ENCODE data around the gene DOK5.

DOK5 gene

GRCh38 chr20:54469293-54469692 lies 6.1 kb upstream of the DOK5 start:
- DNase-seq (ENCODE audit: low read depth), result no peak
- no peak for TF ChIP-seq CTCF (conservative IDR thresholded peaks at IDR 0.05; ENCODE audit: low read depth, low read length)
- no peak overlapping the region for H3K4me3 ChIP-seq (ENCODE audit: low read depth, low read length)

DNA sequence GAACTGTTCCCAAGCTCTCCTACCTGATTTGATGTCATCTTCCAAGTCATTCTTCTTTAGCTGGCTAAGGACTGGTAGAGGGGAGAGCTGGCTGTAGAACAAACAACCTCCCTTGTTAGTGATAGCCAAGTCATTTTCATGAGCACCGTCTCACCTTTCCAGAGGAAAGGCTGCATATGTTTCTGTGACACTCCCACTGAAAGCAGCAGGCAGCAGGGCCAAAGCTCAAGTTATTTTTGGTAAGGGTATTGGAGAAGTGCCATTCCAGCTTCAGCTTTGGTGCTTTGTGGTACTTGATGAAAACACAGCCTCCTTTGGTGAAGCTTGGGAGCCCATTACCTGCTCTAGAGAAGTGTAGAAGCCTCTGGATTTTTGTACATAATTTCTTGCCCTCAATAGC lies 5.4 kb upstream of the DOK5 start:
- TF ChIP-seq CTCF (conservative IDR thresholded peaks at IDR 0.05; ENCODE audit: low read depth, low read length), result no peak
- H3K4me3 ChIP-seq (ENCODE audit: low read depth, low read length), result no peak overlapping the region
- DNase-seq (ENCODE audit: low read depth), result no peak

GRCh38 chr20:54470697-54471096 lies 4.7 kb upstream of the DOK5 start:
- no peak for TF ChIP-seq CTCF (conservative IDR thresholded peaks at IDR 0.05; ENCODE audit: low read depth, low read length)
- no peak for DNase-seq (ENCODE audit: low read depth)
- H3K4me3 ChIP-seq (ENCODE audit: low read depth, low read length), result no peak overlapping the region

DNA sequence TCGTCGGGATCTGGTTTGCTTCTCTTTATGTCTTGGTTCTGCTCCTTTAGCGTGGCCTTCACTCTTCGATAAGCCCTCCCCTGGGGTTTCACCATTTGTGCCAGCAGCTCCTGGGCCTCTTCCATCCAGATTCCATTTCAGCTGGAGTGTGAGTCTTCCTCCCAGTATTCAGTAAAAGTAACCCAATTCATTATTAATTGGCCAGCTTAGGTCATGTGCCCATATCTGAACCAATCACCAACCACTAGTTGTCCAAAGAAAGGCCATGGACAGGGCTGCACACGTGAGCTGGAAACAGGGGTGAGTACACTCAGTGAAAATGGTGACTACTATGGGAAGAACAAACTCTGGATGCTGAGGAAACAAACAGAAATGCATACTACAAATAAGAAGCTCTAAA lies 2.8 kb upstream of the DOK5 start:
- DNase-seq (ENCODE audit: low read depth), result no peak
- no peak overlapping the region for H3K4me3 ChIP-seq (ENCODE audit: low read depth, low read length)
- no peak for TF ChIP-seq CTCF (conservative IDR thresholded peaks at IDR 0.05; ENCODE audit: low read depth, low read length)

DNA sequence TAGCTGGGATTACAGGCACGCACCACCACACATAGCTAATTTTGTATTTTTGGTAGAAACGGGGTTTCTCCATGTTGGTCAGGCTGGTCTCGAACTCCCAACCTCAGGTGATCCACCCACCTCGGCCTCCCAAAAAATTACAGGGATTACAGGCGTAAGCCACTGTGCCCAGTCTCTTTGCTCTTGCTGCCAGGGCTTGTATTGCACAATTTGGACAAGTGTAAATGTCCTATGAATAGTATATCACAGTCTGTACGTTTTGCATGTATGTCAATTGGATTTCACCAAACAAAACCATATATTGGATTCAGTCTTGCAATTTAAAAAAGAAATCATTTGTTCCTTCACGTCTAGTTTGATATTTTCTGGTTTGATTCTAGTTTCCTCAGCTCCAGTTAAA lies 2.1 kb upstream of the DOK5 start:
- no peak for TF ChIP-seq CTCF (conservative IDR thresholded peaks at IDR 0.05; ENCODE audit: low read depth, low read length)
- no peak overlapping the region for H3K4me3 ChIP-seq (ENCODE audit: low read depth, low read length)
- no peak for DNase-seq (ENCODE audit: low read depth)

- TF ChIP-seq CTCF (conservative IDR thresholded peaks at IDR 0.05; ENCODE audit: low read depth, low read length), result no peak
- no peak overlapping the region for H3K4me3 ChIP-seq (ENCODE audit: low read depth, low read length)
- no peak for DNase-seq (ENCODE audit: low read depth)
These were observed 1.3 kb upstream of the DOK5 start for GRCh38 chr20:54474046-54474445.

DNA sequence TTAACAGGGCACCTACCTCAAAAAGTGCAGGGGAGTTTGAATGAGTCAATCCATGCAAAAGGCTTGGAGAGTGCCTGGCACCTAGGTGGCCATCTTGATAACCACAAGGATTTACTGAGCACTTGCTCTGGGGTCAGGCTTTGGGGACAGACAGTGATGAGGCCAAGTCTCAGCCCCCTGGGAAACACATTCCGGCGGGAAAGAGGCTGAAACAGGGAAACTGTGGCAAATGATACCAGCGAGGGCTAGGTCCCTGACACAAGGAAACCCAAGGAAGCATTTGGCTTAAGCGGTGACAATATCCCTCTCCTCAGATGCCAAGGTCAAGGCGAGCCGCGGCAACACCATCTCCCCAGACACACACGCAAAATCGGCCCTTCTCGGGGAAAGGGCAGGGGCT lies 527 bp upstream of the DOK5 start:
- DNase-seq (ENCODE audit: low read depth), result no peak
- no peak for TF ChIP-seq CTCF (conservative IDR thresholded peaks at IDR 0.05; ENCODE audit: low read depth, low read length)
- H3K4me3 ChIP-seq (ENCODE audit: low read depth, low read length), result peak overlapping the region; percentile 60
